Prostate gland (tissue), 2 donors: ENCODE results near the gene GHRH. TPM values are rescaled to one million over a fixed set of nuclear protein-coding genes. Genes with fewer than 3 reads are reported as not detected.

ENCODE experiments used
- DNase-seq: peaks from one replicate; pipeline ENCODE4 v3.0.0-alpha.2; 2019; ENCODE audit warnings: low spot score
- H3K27ac ChIP-seq, 2 donors: fragments of 200-600 bp; sonication (generic); 2 replicates each; pipeline ENCODE4 v1.5.1; 2017 to 2019
- H3K27me3 ChIP-seq: fragments of 200-600 bp; sonication (generic); replicated peaks from 2 replicates; pipeline ENCODE4 v1.5.1; 2019; ENCODE audit not compliant: insufficient read depth
- H3K36me3 ChIP-seq, 2 donors: fragments of 200-600 bp; sonication (generic); 1 replicate in 1 of 2; 2 replicates in 1 of 2; pipeline versions ENCODE4 v1.5.1 to v1.8.1; 2017 to 2019
- H3K4me1 ChIP-seq: fragments of 200-600 bp; sonication (generic); replicated peaks from 2 replicates; pipeline ENCODE4 v1.5.1; 2019
- H3K4me3 ChIP-seq, 2 donors: fragments of 200-600 bp; sonication (generic); 2 replicates each; pipeline ENCODE4 v1.5.1; 2017 to 2019
- H3K9me3 ChIP-seq: fragments of 200-600 bp; sonication (generic); 2 replicates; pipeline ENCODE4 v1.5.1; 2017
- POLR2A ChIP-seq: fragments of 450-650 bp; IDR thresholded peaks from one replicate; pipeline ENCODE4 v1.6.1; 2016; ENCODE audit warnings: antibody characterized with exemption, mild to moderate bottlenecking
- POLR2AphosphoS5 ChIP-seq: sonication (generic); formaldehyde crosslinking; IDR thresholded peaks from one replicate; pipeline ENCODE4 v1.6.1; 2017; ENCODE audit warnings: antibody characterized with exemption
- WGBS: methylation state at CpG from one replicate; pipeline ENCODE4 v1.1.5; 2018; 5-methylcytosine and 5-hydroxymethylcytosine counted together
- intact Hi-C: fragments of 100-400 bp; cut with DNase I; formaldehyde crosslinking; loops from one replicate; pipeline ENCODE4 v1.14.2; 2022
- total RNA-seq, 2 donors: library from RNA; depleted of rRNA; stranded (reverse); fragments of >200 nt; gene quantifications; one replicate each; pipeline ENCODE4 v1.1.0, GENCODE V29; 2016
- TF ChIP-seq, protein P1 (sequence below), 4 experiments: fragments of 200-600 bp in 2 of 4; fragments of 450-650 bp in 2 of 4; sonication (generic) in 2 of 4; IDR thresholded peaks; 1 replicate in 3 of 4; 2 replicates in 1 of 4; pipeline ENCODE4 v1.5.1; 2016 to 2019; ENCODE audit warnings: antibody characterized with exemption in 4 of 4, mild to moderate bottlenecking in 2 of 4, moderate library complexity in 2 of 4

Gene GHRH
- total RNA-seq, 2 donors from 2014 or later = not detected

- intact Hi-C loops = no loop called here
- TF ChIP-seq POLR2AphosphoS5 (no peak), POLR2A (no peak)
- TF ChIP-seq, protein P1, sequence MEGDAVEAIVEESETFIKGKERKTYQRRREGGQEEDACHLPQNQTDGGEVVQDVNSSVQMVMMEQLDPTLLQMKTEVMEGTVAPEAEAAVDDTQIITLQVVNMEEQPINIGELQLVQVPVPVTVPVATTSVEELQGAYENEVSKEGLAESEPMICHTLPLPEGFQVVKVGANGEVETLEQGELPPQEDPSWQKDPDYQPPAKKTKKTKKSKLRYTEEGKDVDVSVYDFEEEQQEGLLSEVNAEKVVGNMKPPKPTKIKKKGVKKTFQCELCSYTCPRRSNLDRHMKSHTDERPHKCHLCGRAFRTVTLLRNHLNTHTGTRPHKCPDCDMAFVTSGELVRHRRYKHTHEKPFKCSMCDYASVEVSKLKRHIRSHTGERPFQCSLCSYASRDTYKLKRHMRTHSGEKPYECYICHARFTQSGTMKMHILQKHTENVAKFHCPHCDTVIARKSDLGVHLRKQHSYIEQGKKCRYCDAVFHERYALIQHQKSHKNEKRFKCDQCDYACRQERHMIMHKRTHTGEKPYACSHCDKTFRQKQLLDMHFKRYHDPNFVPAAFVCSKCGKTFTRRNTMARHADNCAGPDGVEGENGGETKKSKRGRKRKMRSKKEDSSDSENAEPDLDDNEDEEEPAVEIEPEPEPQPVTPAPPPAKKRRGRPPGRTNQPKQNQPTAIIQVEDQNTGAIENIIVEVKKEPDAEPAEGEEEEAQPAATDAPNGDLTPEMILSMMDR (IDR thresholded peaks at IDR 0.05) = no peak
- no peak for DNase-seq
- Histone ChIP-seq H3K27ac (no peak overlapping the region), H3K4me1 (peaks cover 20% of the 10 kb centered on the region), H3K9me3 (no peaks in the 10 kb centered on the region), H3K27me3 (no peaks in the 10 kb centered on the region), H3K36me3 (no peaks in the 10 kb centered on the region), H3K4me3 (no peak overlapping the region)
- 92% methylated on average over 3 of the region's 3 CpGs for WGBS
Observed at GRCh38 chr20:37301558-37301957, 39.9 kb upstream of the GHRH start.

- DNase-seq = no peak
- H3K4me1 ChIP-seq = peaks cover 21% of the 10 kb centered on the region
- intact Hi-C loops = no loop called here
Observed at GRCh38 chr20:37301120-37301519, 39.5 kb upstream of the GHRH start.

DNA sequence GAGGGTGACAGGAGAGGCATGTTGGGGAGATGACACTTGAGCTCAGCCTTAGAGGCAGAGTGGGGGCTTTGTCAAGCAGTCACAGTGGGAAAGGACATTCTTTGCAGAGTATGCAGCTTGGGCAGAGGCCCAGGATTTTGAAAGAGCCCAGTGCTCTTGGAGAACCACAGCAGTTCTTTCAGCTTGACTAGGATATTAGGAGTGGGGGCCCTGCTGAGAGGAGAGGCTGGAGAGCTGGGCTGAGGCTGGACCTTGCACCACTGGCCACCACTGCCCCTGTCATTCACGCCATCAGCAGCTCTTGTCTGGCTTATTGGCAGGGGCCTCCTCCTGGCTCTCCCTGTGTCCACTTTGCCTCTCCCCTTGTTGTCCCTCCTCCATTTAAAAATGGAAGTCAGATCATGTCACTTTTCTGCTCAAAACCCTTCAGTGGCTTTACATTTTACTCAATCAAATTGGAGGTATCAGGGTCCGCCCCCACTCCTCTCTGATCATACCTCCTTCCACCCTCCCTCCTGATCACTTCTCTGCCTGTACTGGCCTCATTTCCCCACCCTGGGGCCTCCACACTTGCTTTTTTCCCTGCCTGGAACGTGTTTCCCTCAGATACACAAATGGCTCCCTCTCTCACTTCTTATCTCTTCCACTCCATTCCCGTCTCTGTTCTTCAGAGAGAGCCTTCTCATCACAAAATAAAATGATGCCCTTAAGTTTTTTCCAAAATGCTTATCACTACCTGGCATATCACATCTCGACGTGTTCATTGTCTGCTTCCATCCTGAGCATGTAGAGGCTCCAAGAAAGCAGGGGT is 38.3 kb upstream of the GHRH start:
- WGBS = 89% methylated on average over 6 of the region's 6 CpGs
- H3K36me3 ChIP-seq = no peaks in the 10 kb centered on the region
- peaks cover 25% of the 10 kb centered on the region for H3K4me1 ChIP-seq
- intact Hi-C loops = no loop called here
- no peak overlapping the region for H3K4me3 ChIP-seq
- no peaks in the 10 kb centered on the region for H3K27me3 ChIP-seq
- DNase-seq = no peak
- peak overlapping the region in 1 of 2 donors; percentile 6 for H3K27ac ChIP-seq
- H3K9me3 ChIP-seq = no peaks in the 10 kb centered on the region
- TF ChIP-seq, protein P1 (IDR thresholded peaks at IDR 0.05) = no peak
- no peak for TF ChIP-seq POLR2A
- no peak for TF ChIP-seq POLR2AphosphoS5

More at GRCh38 chr20:37301120-37301519, 39.5 kb upstream of the GHRH start:
- WGBS = 91% methylated on average over 9 of the region's 9 CpGs
- Histone ChIP-seq H3K27ac (no peak overlapping the region), H3K27me3 (no peaks in the 10 kb centered on the region), H3K9me3 (no peaks in the 10 kb centered on the region), H3K36me3 (no peaks in the 10 kb centered on the region), H3K4me3 (no peak overlapping the region)
- TF ChIP-seq POLR2A (no peak), POLR2AphosphoS5 (no peak)
- TF ChIP-seq, protein P1 (IDR thresholded peaks at IDR 0.05) = no peak

- Histone ChIP-seq H3K36me3 (no peaks in the 10 kb centered on the region), H3K27me3 (no peaks in the 10 kb centered on the region), H3K4me3 (no peak overlapping the region), H3K27ac (peak overlapping the region in 1 of 2 donors; percentile 63), H3K4me1 (peaks cover 23% of the 10 kb centered on the region), H3K9me3 (no peaks in the 10 kb centered on the region)
- TF ChIP-seq, protein P1 (IDR thresholded peaks at IDR 0.05) = no peak
- no peak for TF ChIP-seq POLR2AphosphoS5
- no peak for TF ChIP-seq POLR2A
- intact Hi-C loops = no loop called here
- WGBS = 86% methylated on average over 6 of the region's 6 CpGs
- DNase-seq = no peak
Observed at GRCh38 chr20:37298190-37298939, 36.8 kb upstream of the GHRH start.
